ENCODE results near the gene DLEC1. TPM values are rescaled to one million over a fixed set of nuclear protein-coding genes. Genes with fewer than 3 reads are reported as not detected.

The DLEC1 gene
- total RNA-seq, 1 donor from 2014 or later: 0.08 TPM

GRCh38 chr3:38137615-38138348, 98.8 kb downstream of the DLEC1 start:
- intact Hi-C loops (cut with DNase I): loop anchor here (1.0 to 10.0 kb wide), 2 partner anchors 28 to 317 kb away; partner anchors contain the start of genes ACVR2B and OXSR1
- ATAC-seq: no peak
- DNase-seq (ENCODE audit: missing footprints): no peak

- DNase-seq (ENCODE audit: missing footprints) (peak; percentile 96), ATAC-seq (peak; percentile 51)
- intact Hi-C loops (cut with DNase I): loop anchor here (10.0 kb wide), 1 partner anchor 316 kb away; the partner anchor contains the start of gene ACVR2B
These were observed 99.6 kb downstream of the DLEC1 start, which contains the start of gene MYD88 for GRCh38 chr3:38138349-38139190. TSS of gene MYD88 (plus strand) at chr3:38138661. CDS start at chr3:38138701, 40 bp downstream.

GRCh38 chr3:38139191-38139590, 100.2 kb downstream of the DLEC1 start:
- intact Hi-C loops (cut with DNase I): loop anchor here (10.0 kb wide), 1 partner anchor 316 kb away; the partner anchor contains the start of gene ACVR2B
- DNase-seq (ENCODE audit: missing footprints) (peak; percentile 65), ATAC-seq (no peak)

GRCh38 chr3:38139652-38140051, 100.6 kb downstream of the DLEC1 start:
- intact Hi-C loops (cut with DNase I): loop anchor here (10.0 kb wide), 1 partner anchor 315 kb away; the partner anchor contains the start of gene ACVR2B
- ATAC-seq: no peak
- DNase-seq (ENCODE audit: missing footprints): peak; percentile 13

DNA sequence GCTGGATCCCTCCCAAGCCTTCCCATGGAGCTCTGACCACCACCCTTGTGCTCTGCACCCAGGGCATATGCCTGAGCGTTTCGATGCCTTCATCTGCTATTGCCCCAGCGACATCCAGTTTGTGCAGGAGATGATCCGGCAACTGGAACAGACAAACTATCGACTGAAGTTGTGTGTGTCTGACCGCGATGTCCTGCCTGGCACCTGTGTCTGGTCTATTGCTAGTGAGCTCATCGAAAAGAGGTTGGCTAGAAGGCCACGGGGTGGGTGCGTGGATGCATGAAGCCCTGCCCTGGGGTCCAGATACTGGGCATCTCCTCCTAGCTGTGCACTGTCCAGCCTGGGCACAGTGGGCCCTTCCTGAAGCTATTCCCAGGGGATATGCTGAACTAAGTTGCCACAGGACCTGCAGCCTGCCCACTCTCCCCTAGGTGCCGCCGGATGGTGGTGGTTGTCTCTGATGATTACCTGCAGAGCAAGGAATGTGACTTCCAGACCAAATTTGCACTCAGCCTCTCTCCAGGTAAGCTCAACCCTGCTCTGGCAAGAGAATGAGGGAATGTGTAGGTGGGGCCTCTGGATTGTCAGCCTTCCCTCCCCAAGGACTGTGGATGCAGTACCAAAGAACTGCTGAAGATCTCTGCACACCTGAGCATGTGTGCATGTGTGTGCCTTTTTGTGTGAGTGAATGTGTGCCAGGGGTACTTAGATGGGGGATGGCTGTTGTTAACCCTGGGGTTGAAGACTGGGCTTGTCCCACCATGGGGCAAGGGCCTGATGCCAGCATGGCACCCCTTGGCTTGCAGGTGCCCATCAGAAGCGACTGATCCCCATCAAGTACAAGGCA, 101.5 kb downstream of the DLEC1 start:
- DNase-seq (ENCODE audit: missing footprints) (peak; percentile 32), ATAC-seq (no peak)
- intact Hi-C loops (cut with DNase I): no loop called here

DNA sequence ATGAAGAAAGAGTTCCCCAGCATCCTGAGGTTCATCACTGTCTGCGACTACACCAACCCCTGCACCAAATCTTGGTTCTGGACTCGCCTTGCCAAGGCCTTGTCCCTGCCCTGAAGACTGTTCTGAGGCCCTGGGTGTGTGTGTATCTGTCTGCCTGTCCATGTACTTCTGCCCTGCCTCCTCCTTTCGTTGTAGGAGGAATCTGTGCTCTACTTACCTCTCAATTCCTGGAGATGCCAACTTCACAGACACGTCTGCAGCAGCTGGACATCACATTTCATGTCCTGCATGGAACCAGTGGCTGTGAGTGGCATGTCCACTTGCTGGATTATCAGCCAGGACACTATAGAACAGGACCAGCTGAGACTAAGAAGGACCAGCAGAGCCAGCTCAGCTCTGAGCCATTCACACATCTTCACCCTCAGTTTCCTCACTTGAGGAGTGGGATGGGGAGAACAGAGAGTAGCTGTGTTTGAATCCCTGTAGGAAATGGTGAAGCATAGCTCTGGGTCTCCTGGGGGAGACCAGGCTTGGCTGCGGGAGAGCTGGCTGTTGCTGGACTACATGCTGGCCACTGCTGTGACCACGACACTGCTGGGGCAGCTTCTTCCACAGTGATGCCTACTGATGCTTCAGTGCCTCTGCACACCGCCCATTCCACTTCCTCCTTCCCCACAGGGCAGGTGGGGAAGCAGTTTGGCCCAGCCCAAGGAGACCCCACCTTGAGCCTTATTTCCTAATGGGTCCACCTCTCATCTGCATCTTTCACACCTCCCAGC, 102.4 kb downstream of the DLEC1 start:
- peak; percentile 60 for DNase-seq (ENCODE audit: missing footprints)
- intact Hi-C loops (cut with DNase I): no loop called here
- no peak for ATAC-seq

DNA sequence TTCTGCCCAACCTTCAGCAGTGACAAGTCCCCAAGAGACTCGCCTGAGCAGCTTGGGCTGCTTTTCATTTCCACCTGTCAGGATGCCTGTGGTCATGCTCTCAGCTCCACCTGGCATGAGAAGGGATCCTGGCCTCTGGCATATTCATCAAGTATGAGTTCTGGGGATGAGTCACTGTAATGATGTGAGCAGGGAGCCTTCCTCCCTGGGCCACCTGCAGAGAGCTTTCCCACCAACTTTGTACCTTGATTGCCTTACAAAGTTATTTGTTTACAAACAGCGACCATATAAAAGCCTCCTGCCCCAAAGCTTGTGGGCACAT, 102.9 kb downstream of the DLEC1 start:
- DNase-seq (ENCODE audit: missing footprints) (no peak), ATAC-seq (no peak)
- intact Hi-C loops (cut with DNase I): no loop called here

DNA sequence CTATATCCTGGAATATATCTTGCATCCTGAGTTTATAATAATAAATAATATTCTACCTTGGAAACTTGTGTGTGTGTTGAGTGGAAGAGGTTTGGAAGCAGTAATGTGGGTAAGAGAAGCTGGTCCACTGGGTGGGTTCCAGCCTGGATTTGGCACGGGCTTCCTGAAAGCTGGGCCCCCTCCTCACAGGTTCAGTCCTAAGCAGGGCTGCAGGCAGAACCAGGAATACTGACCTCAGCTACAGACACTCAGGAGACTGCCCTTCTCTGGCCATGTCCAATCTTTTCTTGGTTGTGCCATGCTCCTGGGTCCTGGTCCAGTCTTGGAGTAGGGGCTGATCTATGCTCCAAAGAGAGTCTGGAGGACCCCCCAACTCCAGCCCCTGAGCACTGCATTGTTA, 104.0 kb downstream of the DLEC1 start:
- intact Hi-C loops (cut with DNase I): no loop called here
- DNase-seq (ENCODE audit: missing footprints): peak; percentile 0
- no peak for ATAC-seq

DNA sequence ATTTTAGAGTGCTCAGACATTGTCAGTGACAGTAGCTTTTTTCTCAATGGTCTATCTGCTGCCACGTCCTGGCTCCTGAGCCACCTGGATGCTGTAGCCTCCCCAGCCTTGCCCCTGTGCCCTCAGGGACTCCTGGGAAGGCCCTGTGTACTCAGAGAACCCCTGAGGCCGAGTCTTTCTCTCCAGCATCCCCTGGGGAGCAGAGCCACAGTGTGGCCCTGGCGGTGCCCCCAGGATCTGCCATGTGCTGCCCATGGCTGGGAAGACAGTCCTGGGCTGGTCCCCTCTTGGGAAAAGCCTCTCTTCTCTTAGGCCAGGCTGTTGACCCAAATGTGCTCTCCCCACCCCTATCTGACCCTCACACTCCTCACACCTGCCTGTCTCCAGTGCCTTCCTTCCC, 104.5 kb downstream of the DLEC1 start:
- ATAC-seq: no peak
- intact Hi-C loops (cut with DNase I): no loop called here
- peak; percentile 21 for DNase-seq (ENCODE audit: missing footprints)

- intact Hi-C loops (cut with DNase I): no loop called here
- ATAC-seq (no peak), DNase-seq (ENCODE audit: missing footprints) (no peak)
These were observed 107.5 kb downstream of the DLEC1 start for GRCh38 chr3:38146504-38146903.

DNA sequence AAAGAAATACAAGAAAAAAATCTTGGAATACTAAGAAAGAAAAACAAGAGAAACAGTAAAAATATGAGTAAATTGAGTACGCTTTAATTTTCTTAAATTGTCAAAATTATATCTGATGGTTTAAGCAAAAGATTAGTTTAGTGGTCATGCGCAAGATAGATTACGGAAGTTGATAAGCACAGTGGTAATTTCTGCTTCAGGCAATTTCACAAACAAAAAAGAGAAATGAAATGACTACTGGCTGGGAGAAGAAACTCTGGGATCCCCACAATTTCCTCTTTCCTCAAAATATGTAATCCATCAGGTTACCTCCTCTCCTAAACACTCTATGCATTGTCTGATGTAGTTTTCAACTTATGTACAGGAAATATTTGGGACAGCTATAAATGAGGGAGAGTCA, 108.4 kb downstream of the DLEC1 start:
- ATAC-seq (no peak), DNase-seq (ENCODE audit: missing footprints) (no peak)
- intact Hi-C loops (cut with DNase I): no loop called here

- DNase-seq (ENCODE audit: missing footprints) (no peak), ATAC-seq (no peak)
- intact Hi-C loops (cut with DNase I): no loop called here
These were observed 109.4 kb downstream of the DLEC1 start for GRCh38 chr3:38148311-38148882.

DNA sequence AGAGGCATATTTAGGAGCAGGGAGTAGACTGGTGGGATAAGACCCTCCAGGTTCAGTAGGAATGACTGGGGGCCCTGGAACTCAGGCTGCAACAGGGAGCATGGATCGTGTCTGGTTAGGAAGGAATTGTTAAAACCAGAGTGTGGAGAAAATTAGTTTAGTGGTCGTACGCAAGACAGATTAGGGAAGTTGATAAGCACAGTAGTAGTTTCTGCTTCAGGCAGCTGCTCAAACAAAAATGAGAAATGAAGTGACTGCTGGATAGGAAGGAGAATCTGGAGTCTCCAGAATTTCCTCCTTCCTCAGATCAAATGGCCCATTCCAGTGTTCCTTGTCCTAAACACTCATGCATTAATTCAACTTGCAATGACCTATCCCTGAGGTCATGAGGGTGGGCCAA, 110.7 kb downstream of the DLEC1 start:
- intact Hi-C loops (cut with DNase I): no loop called here
- ATAC-seq: no peak
- DNase-seq (ENCODE audit: missing footprints): no peak

GRCh38 chr3:38150780-38151528, 111.9 kb downstream of the DLEC1 start:
- ATAC-seq: no peak
- DNase-seq (ENCODE audit: missing footprints): no peak
- intact Hi-C loops (cut with DNase I): no loop called here

DNA sequence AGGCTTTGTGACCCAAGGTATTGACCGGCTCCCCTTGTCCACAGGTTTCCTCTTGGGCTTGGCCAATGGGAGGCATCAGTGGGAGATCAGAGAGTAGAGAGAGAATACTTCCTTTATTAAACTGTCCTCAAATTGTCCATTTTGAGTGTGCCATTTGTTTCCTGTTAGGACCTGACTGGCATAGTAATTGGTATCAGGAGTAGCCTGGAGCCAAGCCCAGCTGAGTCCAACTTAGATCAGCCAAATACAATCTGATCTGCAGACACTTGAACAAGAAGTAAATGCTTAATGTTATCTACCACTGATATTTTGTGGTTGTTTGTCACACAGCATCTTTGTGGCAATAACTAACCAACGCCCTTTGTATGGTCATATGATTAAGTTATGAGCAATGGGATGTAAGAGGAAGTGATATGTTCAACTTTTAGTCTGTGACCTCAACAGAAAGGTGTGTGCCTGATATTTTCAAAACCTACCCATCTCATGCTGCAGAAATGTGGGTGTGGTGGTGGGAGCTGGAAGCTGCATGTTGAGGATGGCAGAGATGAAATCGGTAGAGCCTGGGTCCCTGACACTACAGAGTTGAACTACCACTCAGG, 112.8 kb downstream of the DLEC1 start:
- DNase-seq (ENCODE audit: missing footprints): no peak
- intact Hi-C loops (cut with DNase I): no loop called here
- ATAC-seq: no peak

GRCh38 chr3:38152609-38153008, 113.6 kb downstream of the DLEC1 start:
- ATAC-seq: no peak
- no peak for DNase-seq (ENCODE audit: missing footprints)
- intact Hi-C loops (cut with DNase I): no loop called here

- ATAC-seq: no peak
These were observed 114.2 kb downstream of the DLEC1 start for GRCh38 chr3:38153221-38153620.

More at GRCh38 chr3:38153221-38153620, 114.2 kb downstream of the DLEC1 start:
- DNase-seq (ENCODE audit: missing footprints): no peak
- intact Hi-C loops (cut with DNase I): no loop called here

Data from Right ventricle myocardium inferior (tissue), 1 donor.